Activated T-cell treated with anti-CD3 and anti-CD28 coated beads, Interleukin-2, amount 50 U/mL, for 48 hours (primary cell): Measurements from ENCODE around the gene GDPD2.

Experiments used
- DNase-seq, 2 experiments: peaks; one replicate each; pipeline ENCODE4 v3.0.0-alpha.2; 2020

Gene GDPD2

GRCh38 chrX:70476934-70477733, 54.0 kb downstream of the GDPD2 start:
- DNase-seq = no peak

- no peak for DNase-seq
These were observed 54.6 kb downstream of the GDPD2 start for GRCh38 chrX:70477734-70478075.

- DNase-seq = no peak
These were observed 55.6 kb downstream of the GDPD2 start for GRCh38 chrX:70478526-70479245.

DNA sequence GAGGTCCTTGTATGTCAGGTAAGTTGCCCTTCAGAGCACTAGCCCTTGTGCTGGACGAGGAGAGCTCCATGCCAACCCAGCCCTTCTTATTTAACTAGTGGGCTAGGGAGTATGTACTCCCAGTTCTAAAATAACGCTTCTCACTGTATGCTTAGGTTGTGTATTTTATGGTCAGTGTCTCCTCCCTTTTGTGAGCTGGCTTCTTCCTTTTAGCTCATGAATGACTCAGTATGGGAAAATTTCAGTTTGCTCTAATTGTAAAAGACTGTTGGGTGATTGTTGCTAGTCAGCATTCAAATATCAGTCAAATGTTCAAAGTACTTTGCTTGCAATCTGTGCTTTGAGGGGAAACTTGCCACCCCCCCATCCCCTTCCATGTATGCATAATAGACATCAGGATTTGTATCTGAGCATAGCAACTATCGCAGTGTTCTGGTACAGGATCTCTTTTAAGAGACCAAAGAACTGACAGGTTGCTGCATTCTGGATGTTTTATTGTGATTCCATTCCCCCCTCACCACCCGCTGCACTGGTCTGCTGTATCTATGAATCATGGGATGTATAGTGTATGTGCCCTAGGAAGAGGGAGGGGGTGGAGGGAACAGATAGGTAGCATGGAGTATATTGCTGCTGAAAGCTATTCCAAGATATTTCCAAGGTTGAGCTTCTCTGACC, 56.3 kb downstream of the GDPD2 start:
- DNase-seq = no peak

DNA sequence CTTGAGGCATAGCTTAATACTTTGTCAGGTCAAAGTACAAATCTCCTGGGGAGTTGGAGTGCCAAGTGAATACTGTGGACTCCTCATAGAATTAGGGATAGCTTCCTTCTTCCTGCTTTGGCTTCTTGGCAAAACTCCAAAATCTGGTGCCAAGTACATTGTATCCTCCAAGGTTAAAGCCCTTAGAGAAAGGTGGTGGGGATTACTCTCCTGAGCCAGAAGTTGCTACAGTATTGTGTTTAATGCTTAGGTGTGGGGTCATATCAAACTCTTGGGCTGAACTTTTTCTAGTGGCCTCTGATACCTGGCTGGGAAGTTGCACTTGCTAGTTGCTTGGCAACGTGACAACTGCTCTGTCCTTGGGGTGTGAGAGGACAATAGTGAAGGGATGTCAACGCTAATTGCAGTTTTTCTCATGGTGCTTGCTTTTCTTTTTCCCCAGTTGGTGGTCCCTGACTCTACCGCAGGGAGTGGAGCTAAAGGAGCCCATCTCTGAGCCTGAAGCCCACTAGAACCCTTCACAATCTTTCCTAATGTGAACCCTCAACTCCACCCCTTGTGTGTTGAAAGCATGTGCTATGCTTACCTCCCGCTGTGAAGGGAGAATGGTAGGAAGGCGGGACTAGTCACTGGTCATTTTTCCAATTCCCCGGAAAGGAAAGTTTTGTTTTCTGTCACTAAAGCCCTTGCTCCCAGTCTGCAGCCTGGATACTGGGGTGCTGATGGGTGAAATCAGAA, 57.0 kb downstream of the GDPD2 start:
- no peak for DNase-seq

DNA sequence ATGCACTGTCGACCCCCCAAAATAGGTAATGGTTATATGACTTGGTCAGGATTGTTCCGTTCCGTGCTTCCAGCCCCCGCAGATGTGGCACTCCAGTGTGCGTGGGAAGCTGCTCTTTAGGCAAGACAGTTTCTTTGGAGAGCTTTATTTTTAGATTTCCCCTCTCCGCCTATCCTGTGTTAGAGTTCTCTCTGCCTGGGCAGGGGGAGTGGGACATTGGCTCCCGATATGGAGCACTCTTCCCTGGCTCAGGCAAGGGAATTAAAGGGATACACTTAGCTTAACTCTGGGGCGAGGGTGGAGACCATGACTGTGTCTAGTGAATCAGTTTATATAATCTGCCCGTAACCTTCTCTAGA, 57.5 kb downstream of the GDPD2 start:
- DNase-seq = no peak

DNA sequence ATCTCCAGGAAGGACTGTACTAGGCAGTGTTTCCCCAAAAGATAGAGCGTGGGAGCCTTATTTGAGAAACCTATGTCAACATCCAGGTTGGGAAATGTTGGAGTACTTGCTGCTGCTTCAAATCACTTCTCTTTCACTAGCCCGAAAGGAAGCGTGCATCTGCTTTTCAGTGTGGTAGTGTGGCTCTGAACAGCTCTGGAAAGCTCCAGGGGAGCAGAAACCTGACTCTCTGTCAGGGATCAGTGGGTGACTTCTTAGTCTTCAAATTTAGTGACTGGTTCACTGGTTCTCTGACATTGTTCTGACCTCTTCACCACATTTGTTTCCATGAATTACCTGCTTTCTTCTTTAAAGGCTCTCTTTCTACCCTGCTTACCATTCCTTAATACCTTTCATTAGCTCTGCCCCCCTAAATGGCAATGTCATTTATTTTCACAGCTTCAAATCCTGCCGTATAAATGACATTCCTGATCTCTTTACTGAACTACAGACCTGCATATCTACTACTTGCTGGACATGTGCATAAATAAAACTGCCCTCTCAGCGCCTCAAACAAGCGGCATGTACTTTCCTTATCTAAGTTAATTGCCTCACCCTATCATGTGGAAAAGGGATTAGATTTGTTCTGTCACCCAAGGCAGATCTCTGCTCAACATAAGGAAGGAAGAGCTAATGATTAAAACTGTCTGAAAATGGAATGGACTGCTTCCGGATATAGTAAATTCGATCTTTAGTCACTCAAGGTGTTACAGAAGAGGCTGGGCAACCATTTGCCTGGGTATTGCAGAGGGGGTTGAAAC, 58.6 kb downstream of the GDPD2 start:
- DNase-seq = no peak

DNA sequence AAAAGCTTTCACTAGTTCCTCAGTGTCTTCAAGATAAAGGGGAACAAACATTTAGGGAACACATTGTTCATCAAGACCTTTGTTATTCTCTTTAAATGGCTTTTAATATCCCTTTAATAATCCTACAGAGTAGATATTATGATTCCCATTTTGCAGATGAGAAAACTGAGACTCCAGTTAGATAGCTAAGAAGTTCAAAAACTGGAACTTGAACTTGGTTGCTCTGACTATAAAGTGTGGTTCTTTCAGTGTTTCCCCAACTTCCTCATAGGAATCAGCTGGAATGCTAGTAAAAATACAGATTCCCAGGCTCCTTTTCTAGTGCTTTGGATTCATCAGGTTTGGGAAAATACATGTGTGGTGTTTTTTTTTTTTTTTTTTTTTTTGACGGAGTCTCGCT, 59.2 kb downstream of the GDPD2 start:
- DNase-seq = no peak
